SU-DHL-6 (cell line): ENCODE results near the gene PNPLA3.

Experiments used
- CTCF ChIP-seq: fragments of 200-600 bp; sonication (generic); IDR thresholded peaks from one replicate; pipeline ENCODE4 v1.5.1; 2017; ENCODE audit warnings: antibody characterized with exemption, mild to moderate bottlenecking, low read length, moderate library complexity; ENCODE audit not compliant: insufficient read depth, poor library complexity, severe bottlenecking
- EZH2phosphoT487 ChIP-seq: fragments of 200-600 bp; sonication (generic), shearing (Covaris generic); conservative IDR thresholded peaks from 2 replicates; pipeline ENCODE4 v1.6.1; 2018; ENCODE audit warnings: mild to moderate bottlenecking, antibody characterized with exemption, low read length, moderate library complexity, mixed read lengths

- no peak for TF ChIP-seq CTCF
- TF ChIP-seq EZH2phosphoT487, result no peak
These were observed 6.1 kb upstream of the PNPLA3 start for GRCh38 chr22:43917521-43917920.
